ENCODE data around the gene PTPRN2.
"Not testable (repeated sequence)": the region's sequence is repeated elsewhere in the genome, so short reads cannot be mapped to it uniquely, and the experiment has no call there.

The PTPRN2 gene

GRCh38 chr7:158396301-158396905 is 191.2 kb downstream of the PTPRN2 start:
- no peak for DNase-seq

DNA sequence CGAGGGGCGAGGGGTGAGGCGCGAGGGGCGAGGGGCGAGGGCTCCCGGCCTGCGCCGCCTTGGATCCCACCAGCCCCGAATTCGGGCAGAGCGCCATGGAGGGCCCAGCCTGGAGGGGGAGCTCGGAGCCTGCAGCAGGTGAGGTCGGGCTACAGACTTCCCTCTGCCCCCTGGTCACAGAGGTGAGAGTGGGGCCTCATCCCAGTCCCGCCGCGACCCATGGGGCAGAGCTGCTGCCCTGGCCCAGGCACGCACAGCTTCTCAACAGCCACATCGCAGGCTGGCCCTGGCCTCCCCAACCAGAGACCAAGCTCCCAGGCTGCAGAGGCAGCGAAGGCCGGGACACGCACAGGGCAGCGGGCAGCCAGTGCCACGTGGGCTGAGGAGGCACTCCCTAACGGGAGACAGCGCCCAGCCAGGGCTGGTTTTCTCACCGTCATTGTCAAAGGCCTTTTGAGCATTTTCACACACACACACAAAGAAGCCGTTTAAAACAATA is 191.8 kb downstream of the PTPRN2 start:
- DNase-seq: no peak

DNA sequence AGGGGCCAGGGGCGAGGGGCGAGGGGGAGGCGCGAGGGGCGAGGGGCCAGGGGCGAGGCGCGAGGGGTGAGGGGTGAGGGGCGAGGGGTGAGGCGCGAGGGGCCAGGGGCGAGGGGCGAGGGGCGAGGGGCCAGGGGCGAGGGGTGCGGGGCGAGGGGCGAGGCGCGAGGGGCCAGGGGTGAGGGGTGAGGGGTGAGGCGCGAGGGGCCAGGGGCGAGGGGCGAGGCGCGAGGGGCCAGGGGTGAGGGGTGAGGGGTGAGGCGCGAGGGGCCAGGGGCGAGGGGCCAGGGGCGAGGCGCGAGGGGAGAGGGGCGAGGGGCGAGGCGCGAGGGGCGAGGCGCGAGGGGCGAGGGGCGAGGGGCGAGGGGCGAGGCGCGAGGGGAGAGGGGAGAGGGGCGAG is 192.3 kb downstream of the PTPRN2 start:
- no peak for DNase-seq

- DNase-seq: peak in 1 of 2 experiments; percentile 6
These were observed 192.7 kb downstream of the PTPRN2 start for GRCh38 chr7:158394936-158395335.

DNA sequence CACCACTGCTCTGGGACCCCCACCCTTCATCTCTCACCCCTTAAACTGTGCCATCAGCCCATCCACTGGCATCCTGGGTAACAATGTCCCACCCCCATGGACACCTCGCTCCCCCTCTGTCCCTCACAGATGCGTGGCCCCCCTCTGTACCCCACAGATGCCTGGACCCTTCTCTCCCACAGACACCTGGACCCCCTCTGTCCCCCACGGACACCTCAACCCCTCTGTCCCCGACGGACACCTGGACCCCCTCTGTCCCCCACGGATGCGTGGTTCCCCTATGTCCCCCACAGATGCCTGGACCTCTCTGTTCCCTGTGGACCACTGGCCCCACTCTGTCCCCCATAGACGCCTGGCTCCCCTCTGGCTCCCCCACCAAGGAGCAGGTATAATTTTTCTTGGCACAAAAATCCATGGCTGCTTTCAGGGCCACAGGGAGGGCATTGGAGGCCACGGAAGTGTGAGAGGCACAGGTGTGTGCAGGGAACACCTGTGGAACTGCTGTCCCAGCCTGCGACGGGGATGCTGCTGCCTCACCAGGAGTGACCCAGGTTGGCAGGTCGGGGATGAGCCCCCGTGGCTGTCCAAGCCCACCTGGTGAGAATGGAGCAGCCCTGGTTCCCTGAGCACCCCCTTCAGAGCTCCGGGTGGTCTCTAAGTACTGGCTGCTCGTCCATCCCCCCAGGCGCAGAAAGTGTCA is 193.5 kb downstream of the PTPRN2 start:
- DNase-seq: no peak

DNA sequence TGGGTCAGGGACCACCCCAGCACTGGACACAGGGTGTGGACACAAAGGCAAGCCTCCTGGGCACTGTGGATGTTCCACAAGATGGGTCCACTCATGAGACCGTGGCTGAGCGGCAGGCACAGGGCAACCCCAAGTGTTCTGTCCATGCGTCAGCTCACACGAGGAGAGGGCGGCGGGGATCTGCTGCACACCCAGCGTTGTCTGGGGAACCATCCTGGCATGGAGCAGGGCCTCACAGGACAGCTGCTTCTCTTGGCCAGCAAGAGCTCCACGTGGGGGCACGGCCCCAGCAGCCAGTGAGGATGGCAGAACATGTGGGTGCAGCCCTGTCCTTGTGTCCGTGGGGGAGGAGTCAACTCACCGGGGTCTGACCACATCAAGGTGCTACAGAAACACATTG is 195.4 kb downstream of the PTPRN2 start:
- no peak for DNase-seq

- DNase-seq: no peak
These were observed 196.1 kb downstream of the PTPRN2 start for GRCh38 chr7:158391541-158391940.

DNA sequence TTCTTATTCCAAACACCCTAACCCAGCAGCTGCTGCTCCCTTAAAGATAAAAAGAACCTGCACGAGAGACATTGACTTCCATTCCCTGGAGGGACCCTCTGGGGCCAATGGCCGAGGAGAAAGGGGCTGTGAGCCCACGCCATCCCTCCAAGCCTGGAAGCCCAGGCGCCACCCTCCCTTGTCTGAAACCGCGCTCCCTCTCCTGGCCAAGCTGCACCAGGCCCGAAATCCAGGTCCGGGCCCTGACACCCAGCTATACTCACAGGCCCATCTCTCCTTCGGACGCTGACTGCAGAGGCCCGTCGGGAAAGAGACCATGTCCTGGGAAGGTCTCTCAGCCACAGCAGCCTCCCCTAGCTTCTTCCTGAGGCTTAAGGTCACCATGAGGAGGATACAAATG is 196.5 kb downstream of the PTPRN2 start:
- no peak for DNase-seq

GRCh38 chr7:158390460-158390859 is 197.2 kb downstream of the PTPRN2 start:
- DNase-seq: no peak

DNA sequence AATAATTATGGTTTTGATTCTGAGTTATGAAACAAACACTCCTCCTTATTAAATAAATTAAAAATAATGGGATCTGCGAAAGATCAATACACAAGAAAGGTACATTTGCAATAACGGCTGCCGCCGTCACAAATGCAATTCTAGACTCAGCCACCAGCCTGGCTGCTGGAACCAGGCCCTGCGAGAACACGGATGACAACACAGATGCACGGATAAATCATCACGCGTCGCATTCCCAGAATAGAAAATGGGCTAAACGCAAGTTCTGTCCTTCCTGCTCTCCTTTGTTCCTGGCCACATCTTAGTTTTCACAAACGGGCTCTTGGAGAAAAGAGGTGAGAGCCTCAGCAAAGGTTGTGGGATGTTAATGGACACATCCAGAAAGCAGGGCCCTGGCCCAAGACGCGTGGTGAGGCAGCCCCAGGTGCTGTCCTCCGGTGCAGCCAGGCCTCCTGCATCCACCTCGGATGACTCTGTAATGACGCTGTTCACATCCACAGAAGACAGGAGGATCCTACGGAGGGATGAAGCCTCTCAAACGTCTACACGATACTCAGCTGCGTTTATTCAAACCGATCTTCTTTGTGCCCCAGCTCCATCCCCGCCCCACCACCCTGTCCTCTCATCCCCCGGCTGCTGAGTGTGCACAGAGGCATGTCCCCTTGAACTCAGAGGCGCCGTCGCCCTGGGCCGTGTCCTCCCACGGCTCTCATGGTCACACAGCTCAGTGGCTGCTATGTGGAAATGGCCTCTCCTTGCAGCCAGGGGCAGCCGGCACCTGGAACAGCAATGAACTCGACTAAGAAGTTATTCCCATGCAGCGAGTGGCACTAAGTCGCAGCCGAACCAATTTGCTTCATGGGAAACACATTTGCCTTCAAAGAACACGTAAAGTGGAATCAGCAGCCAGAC is 197.9 kb downstream of the PTPRN2 start:
- DNase-seq: no peak

DNA sequence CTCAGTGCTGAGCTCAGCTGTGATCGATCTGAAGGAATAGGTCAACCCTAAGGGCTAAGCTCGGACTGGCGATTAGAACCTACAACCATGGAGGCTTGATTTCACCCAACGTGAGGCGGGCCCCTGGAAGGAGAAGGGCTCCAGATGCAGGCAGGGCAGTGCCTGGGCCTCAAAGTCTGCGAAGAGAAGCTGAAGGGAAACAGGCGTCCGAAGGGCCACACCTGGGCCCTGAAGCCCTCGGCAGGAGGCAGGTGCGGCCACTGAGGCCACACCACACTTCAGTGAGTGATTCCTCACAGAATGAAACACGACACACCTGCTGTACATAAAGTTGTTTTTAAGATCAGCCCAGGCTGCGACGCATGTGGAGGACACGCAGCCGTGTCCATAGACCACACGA is 198.7 kb downstream of the PTPRN2 start:
- DNase-seq: no peak

- DNase-seq: no peak
These were observed 199.6 kb downstream of the PTPRN2 start for GRCh38 chr7:158388072-158388471.

GRCh38 chr7:158387546-158387891 is 200.1 kb downstream of the PTPRN2 start:
- no peak for DNase-seq

- DNase-seq: no peak
These were observed 200.6 kb downstream of the PTPRN2 start for GRCh38 chr7:158386866-158387545.

GRCh38 chr7:158386355-158386618 is 201.3 kb downstream of the PTPRN2 start:
- no peak for DNase-seq

GRCh38 chr7:158385496-158386354 is 201.9 kb downstream of the PTPRN2 start:
- not testable (repeated sequence) for DNase-seq

- DNase-seq: no peak
These were observed 202.9 kb downstream of the PTPRN2 start for GRCh38 chr7:158384746-158385145.

GRCh38 chr7:158383665-158384064 is 204.0 kb downstream of the PTPRN2 start:
- DNase-seq: no peak

DNA sequence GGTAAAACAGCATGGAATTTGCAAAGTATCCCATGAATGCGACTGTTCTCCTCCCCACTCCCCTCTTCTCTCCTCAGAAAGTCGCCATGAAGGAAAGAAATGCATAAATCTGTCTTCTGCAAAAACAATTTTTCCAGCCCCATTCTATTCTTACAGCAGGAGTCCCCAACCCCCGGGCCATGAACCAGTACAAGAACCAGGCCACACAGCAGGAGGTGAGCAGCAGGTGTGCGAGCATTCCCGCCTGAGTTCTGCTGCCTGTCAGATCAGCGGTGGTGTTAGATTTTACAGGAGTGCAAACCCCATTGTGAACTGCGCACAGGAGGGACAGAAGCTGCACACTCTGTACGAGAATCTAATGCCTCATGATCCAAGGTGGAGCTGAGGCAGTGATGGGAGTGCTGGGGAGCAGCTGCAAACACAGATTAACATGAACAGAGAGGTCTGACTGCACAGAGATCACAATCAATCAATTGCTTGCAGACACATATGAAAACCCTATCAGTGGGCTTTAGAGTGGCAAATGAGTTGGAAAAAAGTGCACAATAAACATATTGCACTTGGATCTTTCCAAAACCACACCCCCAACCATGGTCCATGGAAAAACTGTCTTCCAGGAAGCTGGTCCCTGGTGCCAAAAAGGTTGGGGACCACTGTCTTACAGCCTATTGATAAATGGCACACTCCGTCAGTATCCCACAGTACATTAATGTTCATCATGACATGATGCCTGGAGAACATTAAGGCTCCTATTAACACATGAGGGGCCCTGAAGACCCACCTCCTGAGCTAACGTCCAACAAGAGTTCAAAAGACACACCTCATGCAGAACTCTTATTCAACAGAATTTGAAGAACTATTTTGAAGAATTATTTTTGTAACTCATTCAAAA is 205.0 kb downstream of the PTPRN2 start:
- DNase-seq: no peak

- DNase-seq: no peak
These were observed 205.7 kb downstream of the PTPRN2 start for GRCh38 chr7:158381956-158382355.

DNA sequence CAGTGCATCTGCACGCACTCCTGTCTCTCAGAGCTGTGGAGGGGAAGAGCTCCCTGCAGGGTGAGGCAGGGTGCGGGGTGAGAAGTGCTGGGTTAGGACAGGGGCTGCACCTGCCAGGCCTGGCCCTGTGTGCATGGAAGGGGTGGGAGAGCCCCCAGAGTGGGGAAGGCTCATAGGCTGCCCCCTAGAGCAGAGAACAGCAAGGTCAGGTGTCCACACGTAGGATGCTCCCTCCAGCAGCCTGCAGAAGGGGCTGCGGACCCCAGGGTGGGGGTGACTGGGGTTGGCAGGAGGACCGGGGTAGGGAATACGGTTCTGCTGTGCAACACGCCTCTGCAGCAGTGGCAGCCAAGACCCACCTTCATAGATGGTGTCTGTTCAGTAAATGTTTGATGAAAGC is 208.6 kb downstream of the PTPRN2 start:
- no peak for DNase-seq
